Right kidney (tissue), 9 donors: Measurements from ENCODE around the gene ADAP1.
"Not testable (repeated sequence)": the region's sequence is repeated elsewhere in the genome, so short reads cannot be mapped to it uniquely, and the experiment has no call there.

ENCODE experiments used
- DNase-seq: peaks from one replicate; pipeline ENCODE4 v3.0.0-alpha.2; 2016
- long read RNA-seq, 8 donors: transcript quantifications; one replicate each; lab custom pipeline, GENCODE V29; 2026

Gene ADAP1, protein sequence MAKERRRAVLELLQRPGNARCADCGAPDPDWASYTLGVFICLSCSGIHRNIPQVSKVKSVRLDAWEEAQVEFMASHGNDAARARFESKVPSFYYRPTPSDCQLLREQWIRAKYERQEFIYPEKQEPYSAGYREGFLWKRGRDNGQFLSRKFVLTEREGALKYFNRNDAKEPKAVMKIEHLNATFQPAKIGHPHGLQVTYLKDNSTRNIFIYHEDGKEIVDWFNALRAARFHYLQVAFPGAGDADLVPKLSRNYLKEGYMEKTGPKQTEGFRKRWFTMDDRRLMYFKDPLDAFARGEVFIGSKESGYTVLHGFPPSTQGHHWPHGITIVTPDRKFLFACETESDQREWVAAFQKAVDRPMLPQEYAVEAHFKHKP
- long read RNA-seq, donor 1, transcript ADAP1-201 (11 exons, 2,363 nt), result major isoform, 6 of 6 reads
- long read RNA-seq, donor 1, partial matches to known transcripts, result 0 of 6 reads
- long read RNA-seq, donor 1, other reads (novel, unspliced or antisense), result 0 of 6 reads
- long read RNA-seq, donor 2, partial matches to known transcripts, result 0 of 5 reads
- long read RNA-seq, donor 2, other reads (novel, unspliced or antisense), result 0 of 5 reads
- long read RNA-seq, donor 3, partial matches to known transcripts, result 0 of 3 reads
- long read RNA-seq, donor 3, other reads (novel, unspliced or antisense), result 0 of 3 reads
- long read RNA-seq, donor 4, partial matches to known transcripts, result 0 of 2 reads
- long read RNA-seq, donor 4, other reads (novel, unspliced or antisense), result 0 of 2 reads
- long read RNA-seq, donor 5, partial matches to known transcripts, result 0 of 5 reads
- long read RNA-seq, donor 5, other reads (novel, unspliced or antisense), result 0 of 5 reads
- long read RNA-seq, donor 6, partial matches to known transcripts, result 0 of 1 reads
- long read RNA-seq, donor 6, other reads (novel, unspliced or antisense), result 0 of 1 reads
- long read RNA-seq, donor 7, partial matches to known transcripts, result 0 of 6 reads
- long read RNA-seq, donor 7, other reads (novel, unspliced or antisense), result 0 of 6 reads
- long read RNA-seq, donor 8, partial matches to known transcripts, result 0 of 1 reads
- long read RNA-seq, donor 8, other reads (novel, unspliced or antisense), result 0 of 1 reads

DNA sequence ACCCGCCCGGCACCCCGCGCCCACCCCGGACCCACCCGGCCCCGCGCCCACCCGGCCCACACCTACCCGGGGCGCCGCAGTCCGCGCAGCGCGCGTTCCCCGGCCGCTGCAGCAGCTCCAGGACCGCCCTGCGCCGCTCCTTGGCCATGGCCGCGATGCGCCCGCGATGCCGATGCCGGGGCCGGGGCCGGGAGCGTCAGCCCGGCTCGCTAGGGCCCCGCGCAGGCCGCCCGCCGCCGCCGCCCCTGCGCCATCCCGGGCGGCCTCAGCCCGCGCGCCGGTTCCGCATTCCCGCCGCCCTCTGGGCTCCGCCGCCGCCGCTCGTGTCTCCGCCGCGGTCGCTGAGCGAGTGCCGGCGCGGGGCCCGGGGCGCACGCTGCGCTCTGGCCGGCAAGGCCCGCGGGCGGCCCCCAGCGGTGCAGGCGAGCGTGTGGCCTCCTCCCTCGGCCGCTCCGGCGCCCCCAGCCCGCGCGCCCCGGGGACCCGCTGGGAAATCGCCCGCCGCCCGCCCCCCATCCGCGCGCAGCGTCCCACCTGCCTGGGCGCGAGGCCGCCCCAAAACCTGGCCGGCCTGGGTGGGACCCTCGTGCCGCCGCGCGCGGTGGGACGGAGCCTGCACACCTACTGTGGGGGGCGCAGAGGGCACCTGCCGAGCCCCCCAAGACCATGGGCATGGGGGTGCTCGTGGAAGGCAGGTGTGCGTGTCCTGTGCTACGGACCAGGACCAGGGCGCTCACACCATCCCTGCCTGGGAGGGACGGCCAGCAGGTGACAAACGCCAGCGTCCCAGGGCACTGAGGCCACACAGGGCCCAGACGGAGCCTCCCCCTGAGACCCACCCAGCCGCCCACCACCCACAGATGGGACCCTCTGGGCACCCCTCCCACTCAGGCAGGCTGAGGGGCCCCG lies at the start of gene ADAP1:
Gene ADAP1 (minus strand): TSS at position 351 of the 909 bp plus-strand sequence. CDS start 203 bp downstream, at position 148.
- no peak for DNase-seq

DNA sequence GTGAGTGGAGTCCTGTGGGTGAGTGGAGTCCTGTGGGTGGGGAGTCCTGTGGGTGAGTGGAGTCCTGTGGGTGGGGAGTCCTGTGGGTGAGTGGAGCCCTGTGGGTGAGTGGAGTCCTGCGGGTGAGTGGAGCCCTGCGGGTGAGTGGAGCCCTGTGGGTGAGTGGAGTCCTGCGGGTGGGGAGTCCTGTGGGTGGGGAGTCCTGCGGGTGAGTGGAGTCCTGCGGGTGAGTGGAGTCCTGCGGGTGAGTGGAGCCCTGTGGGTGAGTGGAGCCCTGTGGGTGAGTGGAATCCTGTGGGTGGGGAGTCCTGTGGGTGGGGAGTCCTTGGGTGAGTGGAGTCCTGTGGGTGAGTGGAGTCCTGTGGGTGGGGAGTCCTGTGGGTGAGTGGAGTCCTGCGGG lies 48.0 kb upstream of the ADAP1 start:
- DNase-seq, result not testable (repeated sequence)

- DNase-seq, result not testable (repeated sequence)
Observed at GRCh38 chr7:1002026-1002425, 47.5 kb upstream of the ADAP1 start.

DNA sequence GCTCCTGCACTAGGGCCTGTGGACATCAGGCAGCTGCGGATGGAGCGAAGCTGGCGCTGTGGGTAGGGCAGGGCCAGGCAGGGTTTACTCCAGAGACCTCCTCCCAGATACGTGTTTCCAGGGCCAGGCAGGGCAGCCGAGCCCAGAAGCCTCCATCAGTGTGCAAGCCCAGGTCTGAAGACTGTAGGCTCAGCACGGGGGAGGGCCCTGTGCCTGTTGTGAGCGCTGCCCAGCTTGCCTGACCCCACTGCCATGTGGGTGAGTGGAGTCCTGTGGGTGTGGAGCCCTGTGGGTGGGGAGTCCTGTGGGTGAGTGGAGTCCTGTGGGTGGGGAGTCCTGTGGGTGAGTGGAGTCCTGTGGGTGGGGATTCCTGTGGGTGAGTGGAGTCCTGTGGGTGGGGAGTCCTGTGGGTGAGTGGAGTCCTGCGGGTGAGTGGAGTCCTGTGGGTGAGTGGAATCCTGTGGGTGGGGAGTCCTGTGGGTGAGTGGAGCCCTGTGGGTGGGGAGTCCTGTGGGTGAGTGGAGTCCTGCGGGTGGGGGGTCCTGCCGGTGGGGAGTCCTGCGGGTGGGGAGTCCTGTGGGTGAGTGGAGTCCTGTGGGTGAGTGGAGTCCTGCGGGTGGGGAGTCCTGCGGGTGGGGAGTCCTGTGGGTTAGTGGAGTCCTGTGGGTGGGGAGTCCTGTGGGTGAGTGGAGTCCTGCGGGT lies 46.7 kb upstream of the ADAP1 start:
- DNase-seq, result not testable (repeated sequence)

DNA sequence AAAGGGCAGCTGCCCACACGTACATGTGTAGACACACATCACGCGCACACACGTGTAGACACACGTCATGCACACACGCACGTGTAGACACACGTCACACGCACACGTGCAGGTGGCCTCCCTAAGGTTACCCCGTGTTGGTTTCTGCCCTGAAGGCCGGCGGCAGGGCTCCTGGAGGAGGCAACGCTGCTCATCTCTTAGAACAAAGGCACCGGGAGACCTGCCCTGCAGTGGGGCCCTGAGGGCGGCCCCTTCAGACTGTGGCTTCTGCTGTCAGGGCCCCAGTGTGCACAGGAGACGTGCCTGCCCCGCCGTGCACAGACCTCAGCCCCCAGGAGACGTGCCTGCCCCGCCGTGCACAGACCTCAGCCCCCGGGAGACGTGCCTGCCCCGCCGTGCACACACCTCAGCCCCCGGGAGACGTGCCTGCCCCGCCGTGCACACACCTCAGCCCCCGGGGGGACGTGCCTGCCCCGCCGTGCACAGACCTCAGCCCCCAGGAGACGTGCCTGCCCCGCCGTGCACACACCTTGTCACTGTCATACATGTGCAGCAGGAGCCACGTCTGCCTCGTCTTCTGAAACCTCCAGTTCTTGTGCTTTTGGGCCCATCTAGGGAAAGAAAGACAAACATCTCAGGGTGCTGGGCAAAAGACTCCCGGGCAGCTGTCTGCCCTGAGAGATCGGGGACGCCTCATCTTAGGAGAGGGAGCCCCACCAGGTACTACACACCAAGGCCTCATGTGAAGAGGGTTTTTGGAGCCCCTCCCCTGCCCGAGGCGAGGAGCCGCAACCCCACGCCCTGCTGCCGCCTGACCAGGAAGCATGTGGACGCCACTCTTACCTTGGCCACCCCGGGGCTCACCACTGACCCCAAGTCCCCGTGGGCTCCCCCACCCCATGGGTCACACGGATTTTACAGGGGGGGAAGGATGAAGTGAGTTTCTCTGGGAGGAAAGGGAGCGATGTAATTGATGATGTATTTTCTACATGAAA lies 45.8 kb upstream of the ADAP1 start:
- no peak for DNase-seq

GRCh38 chr7:999149-999879 lies 44.8 kb upstream of the ADAP1 start:
- DNase-seq, result no peak

GRCh38 chr7:997404-998395 lies 43.2 kb upstream of the ADAP1 start:
- DNase-seq, result peak; percentile 41

GRCh38 chr7:996079-996872 lies 41.8 kb upstream of the ADAP1 start:
- DNase-seq, result no peak

DNA sequence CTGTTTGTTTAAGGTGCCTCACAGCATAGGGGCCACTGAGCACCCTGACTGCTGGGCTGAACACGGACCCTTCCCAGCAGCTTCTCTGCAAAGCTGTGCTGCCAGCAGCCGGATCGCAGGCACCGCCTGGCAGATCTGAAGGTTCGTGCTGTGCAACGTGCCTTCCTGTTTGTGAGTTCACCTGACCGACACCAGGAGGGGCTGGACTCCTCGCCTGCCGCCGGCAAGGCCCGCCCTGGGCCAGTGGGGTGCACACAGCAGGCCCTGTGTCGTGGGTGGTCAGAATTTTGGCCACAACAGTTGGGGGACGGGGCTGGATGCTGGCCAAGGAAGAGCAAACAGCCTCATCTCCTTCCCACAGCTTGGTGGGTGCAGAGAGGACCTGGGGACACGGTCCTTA lies 41.1 kb upstream of the ADAP1 start:
- no peak for DNase-seq

DNA sequence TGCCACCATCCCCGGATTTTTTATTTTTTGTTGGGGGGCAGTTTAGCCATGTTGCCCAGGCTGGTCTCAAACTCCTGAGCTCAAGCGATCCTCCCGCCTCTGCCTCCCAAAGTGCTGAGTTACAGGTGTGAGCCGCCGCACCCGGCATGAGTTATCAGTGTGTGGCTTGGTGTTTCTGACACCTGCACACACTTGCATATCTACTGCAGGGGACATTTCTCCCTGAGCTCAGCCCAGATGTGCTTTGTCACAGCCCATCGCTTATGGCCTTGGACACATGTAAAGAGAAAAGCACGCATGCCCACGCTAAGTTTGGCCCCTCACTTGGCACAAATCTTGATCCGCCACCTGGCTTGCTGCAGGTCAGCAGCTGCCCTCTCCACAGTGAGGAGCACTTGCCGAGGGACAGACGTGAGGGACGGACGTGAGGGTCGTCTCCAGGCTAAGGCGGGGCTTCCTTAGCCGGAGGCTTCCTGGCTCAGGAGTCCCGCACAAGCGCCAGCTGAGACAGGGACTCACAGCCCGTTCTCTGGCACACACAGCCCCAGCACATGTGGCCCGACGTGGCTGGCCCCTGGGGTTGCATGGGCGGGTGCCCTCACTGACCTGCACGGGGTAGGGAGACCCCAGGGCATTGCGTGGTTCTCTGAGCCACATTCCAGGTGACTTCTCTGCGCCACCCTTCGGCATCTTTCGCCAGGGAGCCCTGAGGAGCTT lies 40.3 kb upstream of the ADAP1 start:
- peak; percentile 7 for DNase-seq

DNA sequence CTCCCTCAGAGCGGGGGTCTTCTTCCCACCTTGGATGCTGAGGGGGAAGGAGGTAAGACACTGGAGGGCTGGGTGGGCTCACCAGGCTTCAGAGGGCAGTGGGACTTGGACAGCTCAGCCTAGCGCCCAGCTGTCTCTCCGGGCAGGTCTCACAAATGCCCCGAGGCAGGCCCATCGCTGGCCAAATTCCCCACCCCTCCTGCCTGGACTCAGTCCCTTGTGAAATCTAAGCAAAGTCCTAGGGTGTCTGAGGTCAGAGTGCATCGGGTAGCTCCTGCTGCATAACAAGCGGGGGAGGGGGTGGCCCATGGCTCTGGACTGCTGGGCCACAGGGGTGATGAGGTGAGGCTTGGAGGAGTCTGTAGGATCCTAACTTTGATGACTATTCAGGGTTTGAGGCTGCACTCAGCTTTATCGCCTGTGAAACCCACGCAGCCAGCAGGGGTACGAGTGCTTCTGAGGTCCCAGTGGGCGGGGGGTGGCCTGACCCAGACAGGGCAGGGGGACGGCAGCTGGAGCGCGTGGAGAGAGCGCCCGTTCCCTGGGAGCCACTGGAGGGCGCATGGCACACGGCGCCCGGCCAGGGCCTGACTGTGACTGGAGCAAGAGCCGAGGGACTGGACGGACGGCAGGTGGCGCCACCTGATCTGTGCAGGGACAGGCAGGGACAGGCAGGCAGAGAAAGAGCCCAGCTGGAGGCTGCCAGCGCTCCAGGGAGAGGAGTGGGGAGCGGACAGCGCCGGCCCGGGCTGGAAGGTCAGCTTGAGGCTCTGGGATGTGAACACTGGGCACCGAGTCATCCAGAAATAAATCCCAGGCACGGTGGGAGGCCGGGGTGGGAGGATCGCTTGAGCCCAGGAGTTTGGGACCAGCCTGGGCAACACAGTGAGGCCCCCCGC lies 38.5 kb upstream of the ADAP1 start:
- DNase-seq, result peak; percentile 83

DNA sequence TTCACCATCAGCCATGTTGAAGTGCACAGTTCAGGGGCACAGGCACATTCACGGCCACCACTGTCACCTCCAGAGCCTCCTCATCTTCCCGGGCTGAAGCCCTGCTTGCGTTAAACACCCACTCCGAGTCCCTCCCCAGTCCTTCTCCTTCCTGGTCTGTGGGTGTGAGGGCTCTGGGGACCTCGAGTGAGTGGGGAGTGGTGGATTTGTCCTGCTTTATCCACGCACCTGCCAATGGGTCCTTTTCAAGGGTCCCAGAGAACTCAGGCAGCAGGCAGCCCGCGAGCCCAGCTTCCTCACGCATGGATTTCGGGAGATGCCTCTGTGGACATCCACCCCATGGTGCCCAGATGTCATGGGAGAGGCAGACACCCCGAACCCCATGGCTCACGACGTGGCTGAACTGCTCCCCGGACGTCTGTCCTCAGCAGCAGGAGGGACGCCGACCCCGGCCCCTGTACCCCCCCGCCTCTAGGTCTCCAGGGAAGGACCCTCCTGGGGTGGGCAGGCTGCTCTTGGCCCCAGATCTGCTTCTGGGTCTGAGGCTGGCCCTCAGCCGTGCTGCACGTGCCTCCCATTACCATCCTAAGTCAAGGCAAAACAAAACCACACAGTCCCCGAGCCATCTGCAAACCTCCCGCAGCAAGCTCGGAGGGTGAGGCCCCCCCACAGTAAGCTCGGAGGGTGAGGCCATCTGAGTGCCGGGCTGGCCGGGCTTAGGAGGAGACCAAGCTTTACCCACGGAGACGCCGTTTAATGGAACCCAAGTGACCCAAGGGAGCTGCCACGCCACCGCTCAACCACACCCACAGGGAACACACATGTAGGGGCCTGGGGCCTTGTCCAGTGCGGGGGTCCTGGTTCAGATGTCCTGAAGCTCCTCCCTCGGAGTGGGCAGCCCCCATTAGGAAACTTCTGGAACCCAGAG lies 37.5 kb upstream of the ADAP1 start:
- peak; percentile 20 for DNase-seq

DNA sequence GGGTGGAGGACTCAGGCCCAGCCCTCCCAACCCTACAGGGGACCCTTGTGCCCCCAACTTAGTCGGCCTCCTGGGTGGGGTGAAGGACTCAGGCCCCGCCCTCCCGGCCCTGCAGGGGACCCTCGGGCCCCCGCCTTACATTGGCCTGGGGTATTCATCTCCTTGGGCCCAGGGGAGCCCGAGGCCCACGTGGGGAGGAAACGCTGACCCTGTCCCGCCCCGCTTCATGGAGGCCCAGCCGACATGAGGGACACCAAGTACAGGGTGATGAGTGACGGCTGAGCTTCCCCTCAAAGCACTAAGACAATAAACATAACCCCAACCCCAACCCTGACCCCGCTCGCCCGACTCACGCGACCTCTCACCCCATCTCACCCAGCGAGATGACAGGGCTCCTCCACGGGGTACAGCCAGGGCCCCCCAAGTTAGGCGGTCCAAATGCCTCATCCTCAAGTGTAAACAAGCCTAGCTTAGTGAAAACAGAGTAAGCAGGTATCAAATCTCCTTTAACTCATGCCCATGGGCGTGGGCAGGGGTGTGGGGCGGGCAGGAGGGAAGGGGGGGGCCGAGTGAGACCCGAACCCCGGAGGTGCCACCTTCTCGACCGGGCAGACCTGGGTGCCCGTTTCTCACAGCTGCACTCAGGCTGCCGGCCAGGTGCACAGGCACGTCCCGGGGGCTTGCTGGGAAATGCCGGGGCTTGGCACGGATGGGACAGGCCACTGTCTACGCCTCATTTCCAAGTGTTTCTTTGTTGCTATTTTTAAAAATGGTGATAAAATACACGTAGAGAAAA lies 36.7 kb upstream of the ADAP1 start:
- DNase-seq, result peak; percentile 16
